Stimulated activated CD8-positive, alpha-beta memory T cell treated with anti-CD3 and anti-CD28 coated beads, Interleukin-4, amount 100 ng/mL, for 4 hours (primary cell): ENCODE data around the gene PZP.

Source experiments
- DNase-seq, 2 donors: peaks; one replicate each; pipeline ENCODE4 v3.0.0-alpha.2; 2020; ENCODE audit warnings: low read depth in 2 of 2, low spot score in 1 of 2

PZP gene

DNA sequence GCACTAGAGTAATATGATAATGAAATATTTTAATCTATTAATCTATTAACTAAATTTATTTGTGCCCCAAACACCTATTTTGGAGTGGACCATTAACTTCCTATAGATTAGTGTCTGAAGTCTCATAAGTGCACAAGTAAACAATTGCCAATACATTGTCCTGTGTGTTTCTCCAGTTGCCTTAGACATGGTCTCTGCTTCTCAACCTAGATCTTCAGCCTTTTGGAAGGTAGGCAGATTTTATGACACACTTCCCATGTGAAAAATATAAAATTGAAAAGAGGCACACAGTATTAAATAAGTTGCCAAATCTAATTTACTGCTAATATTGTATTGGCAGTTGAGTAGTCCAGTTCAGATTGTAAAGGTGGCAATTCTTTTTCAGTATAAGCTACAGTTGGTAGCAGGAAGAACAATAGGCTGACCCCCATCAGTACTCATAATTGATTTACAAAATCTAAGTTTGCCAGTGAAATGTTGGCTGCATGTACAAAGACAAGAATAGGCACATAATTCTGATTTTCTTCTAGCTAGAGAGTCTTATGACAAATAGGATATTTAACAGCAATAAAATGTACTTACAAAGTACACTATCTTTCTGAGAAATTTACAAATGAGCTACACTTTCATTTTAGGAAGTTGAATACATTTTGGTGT lies 103.3 kb downstream of the PZP start:
- DNase-seq = no peak

- DNase-seq = no peak
Observed at GRCh38 chr12:9104087-9104486, 104.1 kb downstream of the PZP start.

GRCh38 chr12:9103050-9103849 lies 104.9 kb downstream of the PZP start:
- DNase-seq = no peak

GRCh38 chr12:9101018-9101687 lies 107.0 kb downstream of the PZP start:
- no peak for DNase-seq

DNA sequence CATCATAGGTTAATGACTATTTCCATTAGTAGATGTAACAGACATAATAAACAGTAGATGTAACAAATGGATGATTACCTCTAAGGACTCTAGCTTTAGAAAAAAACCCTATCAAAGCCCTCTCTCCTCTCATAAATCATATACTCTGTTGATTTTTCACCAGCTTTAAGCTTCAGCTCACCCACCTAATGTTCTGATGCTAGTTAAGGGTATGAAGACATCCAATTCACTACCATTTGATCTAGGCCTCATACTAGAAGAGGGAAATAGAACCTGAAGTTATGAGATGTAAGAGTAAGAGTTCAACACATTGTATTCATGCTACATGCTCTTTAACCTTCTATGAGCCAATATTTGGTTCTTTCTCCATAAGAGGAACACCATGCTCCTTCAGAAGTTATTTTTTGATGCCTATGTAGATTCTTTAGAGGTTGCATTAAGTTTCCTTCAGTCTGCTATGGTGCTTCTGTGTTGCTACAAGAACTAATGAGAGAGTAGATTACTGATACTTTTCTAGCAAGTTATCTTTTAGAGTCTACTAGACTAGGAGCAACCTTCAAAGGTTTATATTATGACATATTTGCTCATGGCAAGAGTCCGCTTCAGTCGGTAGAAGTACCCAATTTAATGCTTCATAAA lies 108.5 kb downstream of the PZP start:
- DNase-seq = no peak
